Adrenal gland (tissue), 12 donors: ENCODE data around the gene RBL1. TPM values are rescaled to one million over a fixed set of nuclear protein-coding genes. Genes with fewer than 3 reads are reported as not detected.
A peak's percentile ranks its signal among the peaks of the same experiment; 100 is the strongest.

Experiments used
- DNase-seq, 7 donors: peaks; one replicate each; pipeline ENCODE4 v3.0.0-alpha.2; 2019 to 2020
- H3K27ac ChIP-seq, 5 donors: fragments of 200-600 bp; sonication (generic) in 4 of 5; 1 replicate in 3 of 5; 2 replicates in 2 of 5; pipeline versions ENCODE4 v1.5.1 to v1.8.0; 2016 to 2020; ENCODE audit warnings: mild to moderate bottlenecking in 1 of 5
- H3K27me3 ChIP-seq: fragments of 200-600 bp; 2 replicates; pipeline ENCODE4 v1.8.0; 2021
- H3K36me3 ChIP-seq, 2 donors: fragments of 200-600 bp; replicated peaks in 1 of 2; 1 replicate in 1 of 2; 2 replicates in 1 of 2; pipeline versions ENCODE4 v1.5.1 to v1.8.0; 2018 to 2022
- H3K4me1 ChIP-seq, 2 donors: fragments of 200-600 bp; replicated peaks in 1 of 2; 1 replicate in 1 of 2; 2 replicates in 1 of 2; pipeline versions ENCODE4 v1.5.1 to v1.8.0; 2018 to 2021
- H3K4me3 ChIP-seq, 4 donors: fragments of 200-600 bp; sonication (generic) in 3 of 4; one replicate each; pipeline ENCODE4 v1.5.1; 2016 to 2018
- H3K9me3 ChIP-seq, 3 donors: fragments of 200-600 bp; sonication (generic) in 1 of 3; replicated peaks in 1 of 3; 1 replicate in 2 of 3; 2 replicates in 1 of 3; pipeline versions ENCODE4 v1.5.1 to v1.8.0; 2016 to 2021
- POLR2A ChIP-seq, 2 donors: fragments of 450-650 bp; IDR thresholded peaks; one replicate each; pipeline ENCODE4 v1.6.1; 2017; ENCODE audit warnings: antibody characterized with exemption in 2 of 2, mild to moderate bottlenecking in 2 of 2, moderate library complexity in 1 of 2
- WGBS, 4 donors: extraction: QIAGEN DNeasy Blood & Tissue Kit in 2 of 4; methylation state at CpG; one replicate each; pipeline versions ENCODE4 v1.1.5 to v1.1.7; 2013 to 2017; 5-methylcytosine and 5-hydroxymethylcytosine counted together
- intact Hi-C, 2 donors: fragments of 100-400 bp; cut with DNase I; formaldehyde crosslinking; loops; one replicate each; pipeline versions ENCODE4 v1.14.1 to v1.15.0; 2022 to 2023
- polyA plus RNA-seq, 3 donors: library from polyadenylated mRNA; stranded (reverse); fragments of 200-250 nt in 2 of 3; fragments of 350-450 nt in 1 of 3; fragmentation: Illumina TruSeq in 1 of 3; extraction: RNeasy Lipid Tissue Mini Kit (QIAGEN cat#74804) in 1 of 3; gene quantifications; one replicate each; pipeline ENCODE4 v1.2.3, GENCODE V29; 2013 to 2014
- total RNA-seq, 9 donors: library from RNA; depleted of rRNA in 4 of 9; stranded (reverse); fragments of >200 nt in 4 of 9; fragments of 120-200 nt in 1 of 9; fragmentation: NEBNext Ultra II Directional in 1 of 9; extraction: Animal tissue kit (Norgen Biotek cat#: 25700) in 1 of 9; gene quantifications; one replicate each; pipeline versions ENCODE4 v1.1.0 to v1.2.4, GENCODE V29; 2013 to 2023
- TF ChIP-seq, protein P1 (sequence below), 6 experiments: fragments of 450-650 bp in 4 of 6; fragments of 200-600 bp in 2 of 6; sonication (generic) in 1 of 6; IDR thresholded peaks; 1 replicate in 5 of 6; 2 replicates in 1 of 6; pipeline versions ENCODE4 v1.5.1 to v1.8.0; 2016 to 2021; ENCODE audit warnings: antibody characterized with exemption in 6 of 6, mild to moderate bottlenecking in 2 of 6, moderate library complexity in 1 of 6
- donor health status: healthy with polysubstance abuse.
- donor health status: Bipolar disorder and iron deficiency.
- donor health status: DM: yes; HTN: yes; CAD: no.
- donor health status: DM: no; HTN: no; CAD: no.
- donor health status: DM: no; HTN: no; CAD: no.
- donor health status: DM: yes; HTN: yes; CAD: no.

Gene RBL1
- total and polyA plus RNA-seq, 12 donors = 0.91 to 12.6 (median 5.1) TPM

GRCh38 chr20:37123441-37123840 is 27.6 kb upstream of the RBL1 start:
- Histone ChIP-seq H3K36me3 (no peaks in the 10 kb centered on the region), H3K27me3 (no peaks in the 10 kb centered on the region), H3K4me3 (no peak overlapping the region), H3K9me3 (no peaks in the 10 kb centered on the region), H3K27ac (no peak overlapping the region), H3K4me1 (no peaks in the 10 kb centered on the region)
- peak in 3 of 7 donors; percentile 6 to 24 (median 19) for DNase-seq
- 71 to 87% (median 80%) methylated on average over 6 of the region's 6 CpGs for WGBS, 4 donors
- TF ChIP-seq, protein P1, sequence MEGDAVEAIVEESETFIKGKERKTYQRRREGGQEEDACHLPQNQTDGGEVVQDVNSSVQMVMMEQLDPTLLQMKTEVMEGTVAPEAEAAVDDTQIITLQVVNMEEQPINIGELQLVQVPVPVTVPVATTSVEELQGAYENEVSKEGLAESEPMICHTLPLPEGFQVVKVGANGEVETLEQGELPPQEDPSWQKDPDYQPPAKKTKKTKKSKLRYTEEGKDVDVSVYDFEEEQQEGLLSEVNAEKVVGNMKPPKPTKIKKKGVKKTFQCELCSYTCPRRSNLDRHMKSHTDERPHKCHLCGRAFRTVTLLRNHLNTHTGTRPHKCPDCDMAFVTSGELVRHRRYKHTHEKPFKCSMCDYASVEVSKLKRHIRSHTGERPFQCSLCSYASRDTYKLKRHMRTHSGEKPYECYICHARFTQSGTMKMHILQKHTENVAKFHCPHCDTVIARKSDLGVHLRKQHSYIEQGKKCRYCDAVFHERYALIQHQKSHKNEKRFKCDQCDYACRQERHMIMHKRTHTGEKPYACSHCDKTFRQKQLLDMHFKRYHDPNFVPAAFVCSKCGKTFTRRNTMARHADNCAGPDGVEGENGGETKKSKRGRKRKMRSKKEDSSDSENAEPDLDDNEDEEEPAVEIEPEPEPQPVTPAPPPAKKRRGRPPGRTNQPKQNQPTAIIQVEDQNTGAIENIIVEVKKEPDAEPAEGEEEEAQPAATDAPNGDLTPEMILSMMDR (IDR thresholded peaks at IDR 0.05) = no peak
- no peak for TF ChIP-seq POLR2A (IDR thresholded peaks at IDR 0.05)
- intact Hi-C loops = no loop called here

DNA sequence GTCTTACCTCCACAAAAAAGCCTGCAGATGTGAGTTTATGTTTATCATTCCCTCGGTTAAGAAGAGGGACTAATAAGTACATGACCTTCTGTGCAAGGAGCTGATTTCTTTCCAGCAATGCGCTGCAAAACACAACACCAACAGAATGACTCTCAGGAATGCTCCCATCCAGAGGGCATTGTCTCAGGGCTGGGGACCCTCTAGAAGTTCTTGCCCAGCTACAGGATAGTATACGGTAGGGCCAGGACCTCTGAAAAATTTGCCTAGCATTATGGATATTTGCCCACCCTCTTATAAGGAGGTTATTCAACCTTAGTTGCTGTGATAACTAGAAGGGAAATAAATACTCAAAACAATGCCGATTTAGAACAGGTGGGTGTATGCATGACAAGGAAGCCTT is 24.7 kb upstream of the RBL1 start:
- TF ChIP-seq, protein P1 (IDR thresholded peaks at IDR 0.05) = no peak
- TF ChIP-seq POLR2A (IDR thresholded peaks at IDR 0.05) = no peak
- 73 to 85% (median 79%) methylated on average over 4 of the region's 4 CpGs for WGBS, 4 donors
- Histone ChIP-seq H3K36me3 (no peaks in the 10 kb centered on the region), H3K4me1 (no peaks in the 10 kb centered on the region), H3K27ac (no peak overlapping the region), H3K27me3 (no peaks in the 10 kb centered on the region), H3K4me3 (no peak overlapping the region), H3K9me3 (no peaks in the 10 kb centered on the region)
- intact Hi-C loops = no loop called here
- no peak for DNase-seq

DNA sequence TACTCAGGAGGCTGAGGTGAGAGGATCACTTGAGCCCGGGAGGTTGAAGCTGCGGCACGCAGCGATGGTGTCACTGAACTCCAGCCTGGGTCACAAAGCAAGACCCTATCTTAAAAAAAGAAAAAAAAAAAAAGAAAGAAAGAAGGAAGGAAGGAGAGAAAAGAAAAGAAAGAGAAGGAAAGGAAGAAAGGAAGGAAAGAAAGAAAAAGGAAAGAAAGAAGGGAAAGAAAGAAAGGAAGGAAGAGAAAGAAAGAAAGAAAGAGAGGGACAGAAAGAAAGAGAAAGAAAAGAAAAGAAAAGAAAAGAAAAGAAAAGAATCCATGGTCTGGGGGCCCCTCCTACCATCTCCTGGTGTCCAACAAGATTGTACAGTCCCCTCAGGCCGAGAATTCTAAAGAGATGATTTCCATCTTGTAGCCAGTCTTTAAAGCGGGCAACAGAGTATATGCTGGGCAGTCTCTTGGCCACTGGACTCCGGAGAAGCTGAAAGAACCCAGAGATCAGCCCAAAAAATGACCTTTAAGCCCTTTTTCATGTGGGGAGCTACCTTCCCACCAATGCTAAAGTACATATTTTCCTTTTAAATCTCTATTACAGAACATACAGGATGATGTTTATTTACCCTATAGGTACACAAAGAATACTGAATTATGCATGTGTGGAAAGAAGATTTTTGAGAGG is 23.7 kb upstream of the RBL1 start:
- no peaks in the 10 kb centered on the region for H3K4me1 ChIP-seq
- intact Hi-C loops = no loop called here
- H3K27me3 ChIP-seq = no peaks in the 10 kb centered on the region
- TF ChIP-seq, protein P1 (IDR thresholded peaks at IDR 0.05) = no peak
- no peak for TF ChIP-seq POLR2A (IDR thresholded peaks at IDR 0.05)
- H3K36me3 ChIP-seq = no peaks in the 10 kb centered on the region
- WGBS, 4 donors = 89 to 93% (median 92%) methylated on average over 7 of the region's 7 CpGs
- no peaks in the 10 kb centered on the region for H3K9me3 ChIP-seq
- DNase-seq = no peak
- no peak overlapping the region for H3K27ac ChIP-seq
- H3K4me3 ChIP-seq = no peak overlapping the region

DNA sequence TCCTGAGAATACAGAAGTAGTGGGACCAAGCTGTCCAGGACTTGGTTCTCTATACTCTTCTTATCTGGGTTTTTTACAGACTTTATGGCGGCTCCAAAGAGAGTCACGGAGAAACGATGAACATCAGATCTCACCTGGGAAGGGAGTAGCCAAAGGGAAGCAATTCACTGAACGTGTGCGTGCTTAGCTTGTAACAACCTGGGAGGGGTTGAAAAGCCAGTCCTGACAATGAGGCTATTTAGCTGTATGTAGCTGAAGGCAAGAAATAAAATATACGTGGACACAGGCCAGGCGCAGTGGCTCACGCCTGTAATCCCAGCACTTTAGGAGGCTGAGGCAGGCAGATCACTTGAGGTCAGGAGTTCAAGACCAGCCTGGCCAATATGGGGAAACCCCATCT is 18.2 kb upstream of the RBL1 start:
- WGBS, 4 donors = 91 to 96% (median 94%) methylated on average over 8 of the region's 8 CpGs
- no peak for DNase-seq
- H3K27ac ChIP-seq = no peak overlapping the region
- no peaks in the 10 kb centered on the region for H3K36me3 ChIP-seq
- no peak overlapping the region for H3K4me3 ChIP-seq
- H3K9me3 ChIP-seq = no peaks in the 10 kb centered on the region
- intact Hi-C loops = no loop called here
- H3K4me1 ChIP-seq = no peaks in the 10 kb centered on the region
- H3K27me3 ChIP-seq = no peaks in the 10 kb centered on the region
- TF ChIP-seq, protein P1 (IDR thresholded peaks at IDR 0.05) = no peak
- no peak for TF ChIP-seq POLR2A (IDR thresholded peaks at IDR 0.05)
